Mucosa of descending colon (tissue), 3 donors: ENCODE results near the gene NPTX1. TPM values are rescaled to one million over a fixed set of nuclear protein-coding genes. Genes with fewer than 3 reads are reported as not detected.

ENCODE experiments used
- ATAC-seq: fragments of 200-7000 bp; cut with Tn5 transposase; one replicate; pipeline ENCODE4 v1.9.1; 2020; ENCODE audit warnings: mild to moderate bottlenecking, moderate library complexity
- DNase-seq, 3 donors: peaks; one replicate each; pipeline ENCODE4 v3.0.0-alpha.2; 2020
- H3K36me3 ChIP-seq: fragments of 200-600 bp; one replicate; pipeline ENCODE4 v1.8.0; 2021; ENCODE audit warnings: low read depth, mild to moderate bottlenecking
- H3K4me1 ChIP-seq: fragments of 200-600 bp; one replicate; pipeline ENCODE4 v1.8.0; 2021; ENCODE audit warnings: low read depth, mild to moderate bottlenecking
- H3K4me3 ChIP-seq: fragments of 200-600 bp; one replicate; pipeline ENCODE4 v1.8.0; 2021; ENCODE audit warnings: mild to moderate bottlenecking
- H3K9me3 ChIP-seq: fragments of 200-600 bp; one replicate; pipeline ENCODE4 v1.8.0; 2021; ENCODE audit warnings: mild to moderate bottlenecking
- intact Hi-C, 2 donors: fragments of 100-400 bp; cut with DNase I in 1 of 2; cut with micrococcal nuclease in 1 of 2; formaldehyde crosslinking; loops; one replicate each; pipeline versions ENCODE4 v1.11.0 to v1.11.1; 2022; cut with DNase I, micrococcal nuclease
- total RNA-seq, 3 donors: library from RNA; stranded (reverse); fragmentation: NEBNext Ultra II Directional in 2 of 3; extraction: Animal tissue kit (Norgen Biotek cat#: 25700) in 2 of 3; gene quantifications; one replicate each; pipeline versions ENCODE4 v1.2.1 to v1.2.4, GENCODE V29; 2021 to 2023
- TF ChIP-seq, protein P1 (sequence below): fragments of 200-600 bp; IDR thresholded peaks from one replicate; pipeline ENCODE4 v1.8.0; 2022; ENCODE audit warnings: antibody characterized with exemption, mild to moderate bottlenecking
- donor health status: DM: no; HTN: no; CAD: no; lungs with moderate emphysema.
- donor health status: DM: no; HTN: no; CAD: no.
- donor health status: DM: no; HTN: yes; CAD: no.

Gene NPTX1
- total RNA-seq, 3 donors from 2014 or later: 0.51 to 95.0 (median 2.0) TPM

DNA sequence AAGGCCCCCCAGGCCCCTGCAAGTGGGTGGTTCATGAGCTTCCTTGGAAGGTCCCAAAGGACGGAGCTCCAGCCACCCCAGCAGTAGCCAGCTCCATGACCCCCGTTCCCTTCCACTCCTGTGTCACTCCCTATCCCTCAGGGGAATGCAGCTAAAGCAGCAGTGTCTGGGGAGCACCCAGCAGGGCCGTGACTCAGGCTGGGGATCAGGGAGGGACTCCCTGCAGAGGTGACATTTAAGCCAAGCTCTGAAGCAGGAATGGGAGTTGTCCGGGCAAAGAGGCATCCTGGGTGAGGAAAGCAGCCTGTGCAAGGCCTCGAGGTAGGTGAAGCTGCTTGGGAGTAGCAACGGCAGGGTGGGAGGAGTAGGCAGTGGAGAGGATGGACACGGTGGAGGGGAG is 11.1 kb upstream of the NPTX1 start:
- ATAC-seq: no peak
- intact Hi-C loops: no loop called here
- Histone ChIP-seq H3K4me1 (no peaks in the 10 kb centered on the region), H3K4me3 (no peak overlapping the region), H3K36me3 (no peaks in the 10 kb centered on the region), H3K9me3 (no peaks in the 10 kb centered on the region)
- DNase-seq: no peak
- TF ChIP-seq, protein P1, sequence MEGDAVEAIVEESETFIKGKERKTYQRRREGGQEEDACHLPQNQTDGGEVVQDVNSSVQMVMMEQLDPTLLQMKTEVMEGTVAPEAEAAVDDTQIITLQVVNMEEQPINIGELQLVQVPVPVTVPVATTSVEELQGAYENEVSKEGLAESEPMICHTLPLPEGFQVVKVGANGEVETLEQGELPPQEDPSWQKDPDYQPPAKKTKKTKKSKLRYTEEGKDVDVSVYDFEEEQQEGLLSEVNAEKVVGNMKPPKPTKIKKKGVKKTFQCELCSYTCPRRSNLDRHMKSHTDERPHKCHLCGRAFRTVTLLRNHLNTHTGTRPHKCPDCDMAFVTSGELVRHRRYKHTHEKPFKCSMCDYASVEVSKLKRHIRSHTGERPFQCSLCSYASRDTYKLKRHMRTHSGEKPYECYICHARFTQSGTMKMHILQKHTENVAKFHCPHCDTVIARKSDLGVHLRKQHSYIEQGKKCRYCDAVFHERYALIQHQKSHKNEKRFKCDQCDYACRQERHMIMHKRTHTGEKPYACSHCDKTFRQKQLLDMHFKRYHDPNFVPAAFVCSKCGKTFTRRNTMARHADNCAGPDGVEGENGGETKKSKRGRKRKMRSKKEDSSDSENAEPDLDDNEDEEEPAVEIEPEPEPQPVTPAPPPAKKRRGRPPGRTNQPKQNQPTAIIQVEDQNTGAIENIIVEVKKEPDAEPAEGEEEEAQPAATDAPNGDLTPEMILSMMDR: no peak

- DNase-seq: no peak
These were observed 10.3 kb upstream of the NPTX1 start for GRCh38 chr17:80486692-80487091.

DNA sequence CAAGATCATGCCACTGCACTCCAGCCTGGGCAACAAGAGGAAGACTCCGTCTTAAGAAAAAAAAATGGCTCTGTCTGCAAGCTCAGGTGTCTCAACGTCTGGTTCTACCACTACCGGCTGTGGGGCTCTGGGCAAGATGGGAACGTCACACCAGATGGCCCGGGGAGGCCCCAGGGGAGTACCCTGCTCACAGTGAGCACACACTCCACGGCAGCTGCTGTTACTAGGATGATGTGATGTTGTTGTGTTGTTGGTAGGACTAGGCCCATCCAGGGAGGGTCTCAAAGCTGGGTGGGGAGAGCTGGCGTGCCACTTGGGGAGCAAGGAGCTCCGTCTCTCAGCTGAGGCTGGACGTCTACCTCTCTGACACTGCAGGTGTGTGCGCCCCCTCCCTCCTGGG is 9.4 kb upstream of the NPTX1 start:
- TF ChIP-seq, protein P1: no peak
- Histone ChIP-seq H3K4me3 (no peak overlapping the region), H3K9me3 (no peaks in the 10 kb centered on the region), H3K4me1 (no peaks in the 10 kb centered on the region), H3K36me3 (no peaks in the 10 kb centered on the region)
- ATAC-seq (no peak), DNase-seq (no peak)
- intact Hi-C loops: no loop called here

More at GRCh38 chr17:80486692-80487091, 10.3 kb upstream of the NPTX1 start:
- H3K36me3 ChIP-seq: no peaks in the 10 kb centered on the region
- no peaks in the 10 kb centered on the region for H3K4me1 ChIP-seq
- no peak for ATAC-seq
- TF ChIP-seq, protein P1: no peak
- no peak overlapping the region for H3K4me3 ChIP-seq
- intact Hi-C loops: no loop called here
- H3K9me3 ChIP-seq: no peaks in the 10 kb centered on the region

- intact Hi-C loops: no loop called here
- Histone ChIP-seq H3K4me1 (peaks cover 8% of the 10 kb centered on the region), H3K9me3 (no peaks in the 10 kb centered on the region), H3K4me3 (no peak overlapping the region), H3K36me3 (no peaks in the 10 kb centered on the region)
- TF ChIP-seq, protein P1: no peak
- ATAC-seq (no peak), DNase-seq (no peak)
These were observed 6.3 kb upstream of the NPTX1 start for GRCh38 chr17:80482555-80483308.

GRCh38 chr17:80482058-80482318 is 5.6 kb upstream of the NPTX1 start:
- Histone ChIP-seq H3K4me3 (no peak overlapping the region), H3K4me1 (peaks cover 16% of the 10 kb centered on the region), H3K9me3 (no peaks in the 10 kb centered on the region), H3K36me3 (no peaks in the 10 kb centered on the region)
- TF ChIP-seq, protein P1: no peak
- no peak for ATAC-seq
- no peak for DNase-seq
- intact Hi-C loops: no loop called here
